ENCODE results near the gene AMFR.

DNA sequence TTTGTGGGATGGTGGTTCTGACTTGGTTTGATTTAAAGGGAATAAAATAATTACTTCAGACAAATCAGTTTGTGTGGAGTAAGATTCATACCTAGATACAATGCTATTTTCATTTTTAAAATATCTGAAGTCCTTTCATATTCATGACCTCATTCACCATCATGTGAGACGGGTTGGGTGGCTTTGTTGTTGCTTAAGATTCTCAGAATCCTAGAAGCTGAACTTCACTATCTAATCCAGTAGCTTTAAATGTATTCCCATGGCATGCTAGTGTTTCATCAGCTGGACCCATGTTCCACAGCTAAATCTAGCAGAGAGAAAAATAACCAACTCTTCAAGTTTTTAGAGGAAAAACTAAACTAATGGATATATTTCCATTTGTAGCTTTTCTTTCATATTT is 2.7 kb upstream of the AMFR start:
- TF ChIP-seq, protein P1, sequence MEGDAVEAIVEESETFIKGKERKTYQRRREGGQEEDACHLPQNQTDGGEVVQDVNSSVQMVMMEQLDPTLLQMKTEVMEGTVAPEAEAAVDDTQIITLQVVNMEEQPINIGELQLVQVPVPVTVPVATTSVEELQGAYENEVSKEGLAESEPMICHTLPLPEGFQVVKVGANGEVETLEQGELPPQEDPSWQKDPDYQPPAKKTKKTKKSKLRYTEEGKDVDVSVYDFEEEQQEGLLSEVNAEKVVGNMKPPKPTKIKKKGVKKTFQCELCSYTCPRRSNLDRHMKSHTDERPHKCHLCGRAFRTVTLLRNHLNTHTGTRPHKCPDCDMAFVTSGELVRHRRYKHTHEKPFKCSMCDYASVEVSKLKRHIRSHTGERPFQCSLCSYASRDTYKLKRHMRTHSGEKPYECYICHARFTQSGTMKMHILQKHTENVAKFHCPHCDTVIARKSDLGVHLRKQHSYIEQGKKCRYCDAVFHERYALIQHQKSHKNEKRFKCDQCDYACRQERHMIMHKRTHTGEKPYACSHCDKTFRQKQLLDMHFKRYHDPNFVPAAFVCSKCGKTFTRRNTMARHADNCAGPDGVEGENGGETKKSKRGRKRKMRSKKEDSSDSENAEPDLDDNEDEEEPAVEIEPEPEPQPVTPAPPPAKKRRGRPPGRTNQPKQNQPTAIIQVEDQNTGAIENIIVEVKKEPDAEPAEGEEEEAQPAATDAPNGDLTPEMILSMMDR (IDR thresholded peaks at IDR 0.05), result no peak
- TF ChIP-seq ZFX (IDR thresholded peaks at IDR 0.05; ENCODE audit: borderline replicate concordance), result no peak

All from 22Rv1 (cell line).